ENCODE results near the gene CYTH1.

DNA sequence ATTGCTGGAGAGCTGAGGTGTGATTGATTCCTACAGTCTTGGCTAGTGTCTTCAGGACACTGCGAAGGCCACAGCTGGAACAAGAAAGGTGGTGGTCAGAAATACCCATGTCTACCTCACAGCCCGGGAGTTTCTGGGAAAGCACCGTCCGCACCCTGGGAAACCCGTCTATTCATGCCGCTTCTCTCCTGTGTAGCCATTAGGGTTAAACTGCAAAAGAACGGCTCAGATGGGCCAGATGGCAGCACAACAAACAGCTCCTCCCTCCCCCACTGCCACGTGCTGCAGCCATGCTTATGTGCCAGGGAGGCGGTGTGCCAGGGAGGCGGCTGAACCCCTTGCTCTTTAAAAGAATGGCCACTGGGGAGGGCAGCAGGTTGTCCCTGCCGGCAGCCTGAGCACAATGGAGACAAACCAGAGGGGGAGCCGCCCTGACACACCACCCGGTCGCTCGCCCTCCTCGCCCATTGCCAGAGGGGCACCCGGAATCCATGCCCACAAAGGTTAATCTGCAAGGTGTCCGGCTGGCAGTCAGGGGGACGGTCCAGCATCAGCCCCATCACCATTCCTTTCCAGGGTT is 65.2 kb downstream of the CYTH1 start:
- TF ChIP-seq ZNF274 (IDR thresholded peaks at IDR 0.05; ENCODE audit: low read depth, low read length) (no peak), YY1 (IDR thresholded peaks at IDR 0.05; ENCODE audit: insufficient read depth, insufficient read length) (no peak), SUZ12 (IDR thresholded peaks at IDR 0.05; ENCODE audit: extremely low read depth, insufficient read depth, insufficient read length) (no peak)
